ENCODE data around the gene PPDPF.
"Not testable (repeated sequence)": the region's sequence is repeated elsewhere in the genome, so short reads cannot be mapped to it uniquely, and the experiment has no call there.

The PPDPF gene, protein sequence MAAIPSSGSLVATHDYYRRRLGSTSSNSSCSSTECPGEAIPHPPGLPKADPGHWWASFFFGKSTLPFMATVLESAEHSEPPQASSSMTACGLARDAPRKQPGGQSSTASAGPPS

DNA sequence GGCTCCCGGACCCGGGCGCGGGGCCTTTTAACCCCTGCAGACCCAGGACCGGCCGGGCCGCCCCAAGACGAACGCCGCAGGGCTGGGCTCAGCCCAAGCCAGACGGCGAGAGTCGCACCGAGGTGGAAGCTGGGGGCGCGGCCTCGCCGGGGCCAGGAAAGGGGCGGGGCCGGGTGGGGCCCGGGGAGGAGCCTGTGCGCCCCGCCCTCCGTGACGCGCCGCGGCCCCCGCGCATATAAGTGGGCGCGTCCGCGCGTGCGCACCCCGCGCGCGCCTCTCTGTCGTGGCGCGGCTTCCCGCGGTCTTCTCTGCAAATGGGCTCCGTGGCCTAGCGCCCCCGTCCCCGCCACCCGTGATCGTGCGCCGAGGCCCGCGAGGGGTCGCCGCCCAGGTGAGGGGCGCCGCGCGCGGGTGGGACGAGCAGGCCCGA, at the start of gene PPDPF:
PPDPF (plus strand) TSS at position 262 of the 430 bp plus-strand sequence. CDS start 544 bp downstream, outside the sequence.
- peak; percentile 49 to 54 for DNase-seq (ENCODE audit: low read depth in 2 of 2)

DNA sequence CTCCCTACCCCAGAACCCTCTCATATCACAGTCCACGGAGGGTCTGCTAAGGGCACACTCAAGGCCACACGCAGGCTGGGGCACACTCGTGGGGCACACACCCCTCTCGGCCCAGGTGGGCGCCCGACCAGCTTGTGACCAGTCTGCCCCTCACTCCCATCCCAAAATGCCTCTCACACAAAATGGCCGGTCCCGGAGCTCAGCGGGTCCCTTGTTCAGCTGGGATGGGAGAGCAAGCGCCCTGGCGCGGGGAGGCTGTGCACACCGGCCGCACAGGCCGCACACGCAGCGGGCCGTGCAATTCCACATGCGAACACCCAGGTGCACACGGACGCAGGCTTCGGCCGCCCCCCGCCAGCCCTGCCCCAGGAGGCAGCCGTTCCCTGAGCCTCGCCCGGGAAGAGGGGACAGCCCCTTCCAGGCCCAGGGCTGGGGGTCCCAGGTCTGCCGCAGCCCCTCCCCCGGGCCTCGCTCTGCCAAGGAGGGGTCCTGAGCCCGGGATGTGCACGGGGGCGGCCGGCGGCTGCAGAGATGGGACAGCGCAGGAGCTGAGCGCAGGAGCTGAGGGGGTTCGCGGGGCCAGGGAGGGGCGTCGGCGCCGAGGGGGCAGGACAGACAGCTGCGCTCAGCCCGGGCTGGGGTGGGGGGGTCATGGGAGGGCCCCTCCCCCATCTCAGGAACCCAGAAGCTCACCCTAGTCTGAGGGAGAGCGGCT, 49.4 kb upstream of the PPDPF start:
- DNase-seq (ENCODE audit: low read depth in 2 of 2): no peak

DNA sequence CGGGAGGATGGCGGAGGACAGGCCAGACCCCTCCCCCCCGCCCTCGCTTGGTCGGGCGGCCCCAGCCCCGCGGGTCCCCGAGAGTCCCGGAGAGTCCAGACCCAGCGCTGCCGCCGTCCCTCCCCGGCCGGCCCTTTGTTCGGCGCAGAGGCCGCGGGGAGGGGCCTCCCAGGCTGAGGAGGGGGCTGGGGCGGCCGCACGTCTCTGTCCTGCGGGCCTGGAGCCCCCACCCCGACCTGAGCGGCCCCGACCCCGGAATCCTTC, 48.9 kb upstream of the PPDPF start:
- no peak for DNase-seq (ENCODE audit: low read depth in 2 of 2)

GRCh38 chr20:63471981-63472831, 48.4 kb upstream of the PPDPF start, which contains the start of gene KCNQ2:
Gene KCNQ2 (minus strand): TSS chr20:63472655. CDS start chr20:63472463, 192 bp downstream.
- DNase-seq (ENCODE audit: low read depth in 2 of 2): no peak

DNA sequence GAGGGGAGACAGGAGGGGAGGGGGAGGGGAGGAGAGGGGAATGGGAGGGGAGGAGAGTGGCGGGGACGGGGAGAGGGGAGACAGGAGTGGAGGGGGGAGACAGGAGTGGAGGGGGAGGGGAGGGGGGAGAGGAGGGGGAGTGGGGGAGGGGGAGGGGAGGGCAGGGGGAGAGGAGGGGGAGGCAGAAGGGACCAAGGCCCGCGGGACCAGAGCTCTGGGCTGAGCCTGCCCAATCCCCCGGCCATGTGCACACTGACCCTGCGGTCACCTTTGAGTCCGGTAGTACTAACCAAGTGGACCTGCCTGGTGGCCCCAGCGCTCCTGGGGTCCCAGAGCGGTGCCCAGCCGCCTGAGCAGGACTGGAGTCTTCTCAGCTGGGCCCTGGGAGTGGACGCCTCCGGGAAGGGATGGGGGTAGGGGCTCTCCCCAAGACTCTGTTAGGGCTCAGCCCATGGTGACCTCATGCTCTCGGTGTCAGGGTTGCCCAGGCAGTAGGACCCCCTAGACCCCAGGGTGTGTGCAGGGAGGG, 47.6 kb upstream of the PPDPF start:
- no peak for DNase-seq (ENCODE audit: low read depth in 2 of 2)

- no peak for DNase-seq (ENCODE audit: low read depth in 2 of 2)
Observed at GRCh38 chr20:63473555-63474449, 46.8 kb upstream of the PPDPF start.

GRCh38 chr20:63475209-63475608, 45.4 kb upstream of the PPDPF start:
- DNase-seq (ENCODE audit: low read depth in 2 of 2): no peak

GRCh38 chr20:63477061-63477616, 43.4 kb upstream of the PPDPF start:
- no peak for DNase-seq (ENCODE audit: low read depth in 2 of 2)

GRCh38 chr20:63477944-63478343, 42.6 kb upstream of the PPDPF start:
- DNase-seq (ENCODE audit: low read depth in 2 of 2): no peak

DNA sequence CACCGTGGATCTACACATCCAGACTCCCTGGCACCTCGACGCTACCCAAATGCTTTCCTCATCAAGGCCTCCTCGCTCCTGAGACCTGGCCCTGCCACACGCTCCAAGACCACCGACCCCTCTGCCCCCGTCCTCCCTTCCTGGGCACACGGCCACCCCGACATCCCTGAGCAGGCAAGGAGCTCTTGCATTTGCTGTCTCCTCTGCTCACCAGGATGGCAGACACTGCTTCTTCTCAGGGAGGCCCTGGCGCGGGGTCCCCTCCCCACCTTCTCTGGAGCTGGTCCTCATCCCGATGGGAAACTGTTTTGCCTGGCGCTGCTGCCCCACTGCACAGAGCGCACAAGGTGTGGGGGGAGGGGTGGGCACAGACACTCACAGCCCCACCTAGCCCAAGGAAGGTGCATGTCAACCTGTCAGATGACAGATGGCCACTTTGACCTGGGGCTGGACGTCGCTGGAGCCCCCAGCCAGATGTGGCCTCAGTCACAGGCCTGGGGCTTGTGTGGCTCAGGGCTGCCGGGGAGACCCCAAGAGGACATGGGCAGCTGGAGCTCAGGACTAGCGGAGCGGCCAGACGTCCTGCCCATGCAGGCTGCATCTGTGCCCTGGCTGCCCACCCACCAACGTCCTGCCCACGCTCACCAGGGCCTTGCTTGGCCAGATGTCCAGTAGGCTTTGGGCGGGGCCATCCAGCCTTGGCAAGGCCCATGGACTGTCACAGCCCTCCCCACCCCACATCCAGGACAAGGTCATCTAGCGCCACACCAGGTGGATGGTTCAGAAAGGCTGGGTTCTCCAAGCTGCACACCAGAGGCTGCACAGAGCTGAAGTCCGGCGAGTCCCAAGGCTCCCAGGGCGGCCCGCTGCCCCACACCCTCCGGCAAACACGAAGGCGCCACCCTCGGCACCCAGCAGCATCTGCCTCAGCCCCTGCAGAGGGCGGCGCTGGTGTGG, 41.9 kb upstream of the PPDPF start:
- no peak for DNase-seq (ENCODE audit: low read depth in 2 of 2)

DNA sequence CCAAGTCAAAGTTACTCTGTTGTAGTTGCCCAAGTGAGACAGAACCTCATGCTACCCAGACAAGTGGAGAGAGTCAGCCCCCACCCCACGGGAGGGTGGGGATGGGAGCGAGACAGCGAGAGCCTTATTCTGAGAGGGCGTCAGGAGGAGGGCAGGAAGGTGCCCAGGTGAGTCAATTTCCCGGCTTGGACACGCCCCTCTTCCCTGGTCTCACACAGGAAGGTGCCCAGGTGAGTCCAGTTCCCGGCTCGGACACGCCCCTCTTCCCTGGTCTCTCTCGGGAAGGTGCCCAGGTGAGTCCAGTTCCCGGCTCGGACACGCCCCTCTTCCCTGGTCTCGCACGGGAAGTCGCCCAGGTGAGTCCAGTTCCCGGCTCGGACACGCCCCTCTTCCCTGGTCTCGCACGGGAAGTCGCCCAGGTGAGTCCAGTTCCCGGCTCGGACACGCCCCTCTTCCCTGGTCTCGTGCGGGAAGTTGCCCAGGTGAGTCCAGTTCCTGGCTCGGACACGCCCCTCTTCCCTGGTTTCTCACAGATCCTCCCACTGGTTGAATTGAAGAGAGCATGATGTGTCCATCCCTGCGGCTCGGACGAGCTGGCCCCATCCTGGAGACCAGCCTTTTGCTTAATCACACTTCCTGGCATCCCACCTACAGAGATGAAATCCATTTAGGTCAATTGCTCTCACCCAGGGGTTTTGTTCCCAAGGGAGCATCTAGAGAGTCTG, 40.7 kb upstream of the PPDPF start:
- DNase-seq (ENCODE audit: low read depth in 2 of 2): not testable (repeated sequence)

DNA sequence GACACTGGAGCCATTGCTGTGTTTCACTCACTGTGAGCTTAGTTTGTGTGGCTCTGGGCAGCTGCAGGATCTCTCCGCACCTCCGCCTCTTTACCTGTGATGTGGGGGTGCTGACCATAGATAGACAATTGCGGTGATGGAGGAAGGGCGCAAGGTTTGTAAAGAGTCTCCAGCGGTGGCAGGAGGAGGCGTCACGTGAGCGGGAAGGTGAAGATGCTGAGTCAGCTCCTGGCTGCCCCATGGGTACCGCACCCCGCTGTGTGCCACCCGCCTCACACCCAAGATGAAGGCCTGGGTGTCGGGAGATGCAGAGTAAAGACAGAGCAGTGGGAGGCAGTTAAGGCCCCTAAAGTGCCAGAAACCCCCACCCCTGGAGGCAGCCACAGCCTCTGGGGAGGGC, 39.1 kb upstream of the PPDPF start:
- DNase-seq (ENCODE audit: low read depth in 2 of 2): no peak

DNA sequence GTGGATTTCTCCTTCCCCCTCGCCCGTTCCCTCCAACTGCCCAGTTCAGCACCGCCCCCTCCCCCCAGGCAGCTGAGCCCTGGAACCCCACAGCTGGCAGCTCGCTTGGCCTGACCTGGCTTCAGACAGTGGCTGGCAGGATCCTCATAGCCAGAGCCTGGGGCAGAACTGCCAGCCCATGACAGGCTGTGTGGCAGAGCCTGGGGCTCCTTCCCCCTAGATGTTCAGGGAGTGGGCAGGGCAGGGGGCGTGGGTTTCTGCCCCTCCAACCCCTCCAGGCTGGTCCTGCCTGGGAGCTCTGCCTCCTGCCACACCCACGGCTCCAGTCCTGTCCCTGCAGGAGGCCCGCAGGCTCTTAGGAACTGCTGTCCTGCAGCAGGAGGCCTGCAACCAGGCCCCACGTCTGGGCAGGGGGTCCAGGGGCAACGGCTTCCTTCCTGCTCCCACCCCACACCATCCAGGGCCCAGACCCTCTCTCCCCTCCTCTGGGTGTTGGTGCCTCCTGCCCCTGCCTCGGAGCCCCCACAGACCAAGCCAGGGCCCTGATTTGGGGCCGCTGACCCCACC, 38.5 kb upstream of the PPDPF start:
- no peak for DNase-seq (ENCODE audit: low read depth in 2 of 2)

- DNase-seq (ENCODE audit: low read depth in 2 of 2): no peak
Observed at GRCh38 chr20:63483834-63484233, 36.7 kb upstream of the PPDPF start.

GRCh38 chr20:63484236-63484635, 36.3 kb upstream of the PPDPF start:
- no peak for DNase-seq (ENCODE audit: low read depth in 2 of 2)

- no peak for DNase-seq (ENCODE audit: low read depth in 2 of 2)
Observed at GRCh38 chr20:63484651-63485403, 35.7 kb upstream of the PPDPF start.

DNA sequence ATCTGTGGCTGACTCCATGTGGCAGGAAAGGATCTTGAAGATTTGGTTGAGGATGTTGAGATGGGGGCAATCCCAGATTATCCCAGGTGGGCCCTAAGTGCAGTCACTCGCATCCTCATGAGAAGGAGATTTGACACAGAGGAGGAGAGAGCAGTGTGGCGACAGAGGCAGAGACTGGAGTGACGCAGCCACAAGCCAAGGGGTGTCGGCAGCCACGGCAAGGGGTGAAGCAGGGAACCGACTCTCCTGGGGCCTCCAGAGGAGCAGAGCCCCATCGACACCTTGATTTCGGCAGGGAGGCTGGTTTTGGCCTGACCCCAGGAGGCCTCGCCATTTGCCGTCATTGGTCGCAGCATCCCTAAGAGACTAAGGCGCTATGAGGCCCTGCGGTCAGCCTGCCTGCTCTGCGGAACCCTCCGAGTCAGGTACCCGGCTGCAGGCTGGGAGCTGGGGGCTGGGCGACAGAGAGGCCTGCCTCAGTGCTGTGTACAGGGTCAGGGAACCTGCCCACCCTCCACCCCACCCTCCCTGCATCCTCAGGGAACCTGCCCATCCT, 34.2 kb upstream of the PPDPF start:
- no peak for DNase-seq (ENCODE audit: low read depth in 2 of 2)

- no peak for DNase-seq (ENCODE audit: low read depth in 2 of 2)
Observed at GRCh38 chr20:63487116-63487764, 33.3 kb upstream of the PPDPF start.
